ENCODE data around the gene TTC23L. TPM values are rescaled to one million over a fixed set of nuclear protein-coding genes. Genes with fewer than 3 reads are reported as not detected.

Gene TTC23L
- polyA plus RNA-seq, 3 donors = 2.6 to 4.8 (median 4.6) TPM

DNA sequence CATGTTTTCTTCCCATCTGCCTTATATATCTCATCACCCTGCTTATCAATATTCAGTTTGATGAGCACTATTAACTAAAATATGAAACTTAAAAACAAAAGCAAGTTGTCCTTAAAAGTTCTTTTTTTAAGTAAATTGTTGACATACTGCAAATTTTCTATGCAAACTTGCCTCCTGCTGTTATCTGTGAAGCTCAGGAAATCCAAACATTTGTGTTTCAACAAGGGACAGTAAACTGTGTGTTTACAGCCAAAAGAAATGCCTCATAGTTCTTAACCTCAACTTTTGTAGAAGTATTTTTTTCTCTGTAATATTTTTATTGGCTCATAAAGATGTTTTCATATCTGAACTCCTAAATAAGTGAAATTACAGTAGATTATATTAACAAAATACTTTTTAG, 7.7 kb upstream of the TTC23L start:
- no peak for DNase-seq

DNA sequence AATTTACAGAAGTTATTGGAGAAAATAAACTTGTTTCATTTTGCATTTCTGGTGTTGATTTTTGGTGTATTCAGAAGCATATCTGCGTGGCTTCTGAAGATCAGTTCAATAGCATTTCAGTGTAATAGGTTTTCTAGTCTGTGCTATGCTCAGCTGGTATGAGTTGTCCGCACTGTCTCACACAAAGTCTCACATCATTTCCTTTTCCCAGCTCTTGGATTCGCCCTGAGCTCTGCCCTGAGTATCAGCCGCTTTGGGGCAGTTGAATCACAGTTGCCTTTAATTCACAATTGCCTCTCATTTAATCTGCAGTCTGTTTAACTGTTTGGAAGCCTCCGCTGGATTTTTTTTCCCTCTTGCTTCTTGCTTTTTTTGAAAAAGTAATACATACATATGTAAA, 6.4 kb upstream of the TTC23L start:
- DNase-seq = no peak

- DNase-seq = no peak
These were observed 5.9 kb upstream of the TTC23L start for GRCh38 chr5:34833090-34833489.

GRCh38 chr5:34833976-34834793, 4.8 kb upstream of the TTC23L start:
- no peak for DNase-seq

- no peak for DNase-seq
These were observed 4.2 kb upstream of the TTC23L start for GRCh38 chr5:34834794-34835089.

GRCh38 chr5:34835664-34836063, 3.3 kb upstream of the TTC23L start:
- DNase-seq = no peak

DNA sequence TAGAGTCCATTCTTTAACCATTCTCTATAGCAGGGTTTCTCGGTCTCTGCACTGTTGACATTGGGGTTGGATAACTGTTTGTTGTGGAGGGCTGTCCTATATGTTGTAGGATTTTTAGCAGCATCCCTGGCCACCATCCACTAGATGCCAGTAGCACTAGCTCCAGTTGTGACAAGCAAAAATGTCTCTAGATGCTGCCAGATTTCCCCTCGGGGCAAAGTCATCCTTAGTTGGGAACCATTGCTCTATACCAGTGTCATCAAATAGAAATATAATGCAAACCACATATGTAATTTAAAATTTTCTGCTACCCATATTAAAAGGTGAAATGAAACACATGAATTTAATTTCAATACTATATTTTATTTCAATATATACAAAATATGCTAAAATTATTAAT, 2.9 kb downstream of the TTC23L start:
- DNase-seq = no peak

DNA sequence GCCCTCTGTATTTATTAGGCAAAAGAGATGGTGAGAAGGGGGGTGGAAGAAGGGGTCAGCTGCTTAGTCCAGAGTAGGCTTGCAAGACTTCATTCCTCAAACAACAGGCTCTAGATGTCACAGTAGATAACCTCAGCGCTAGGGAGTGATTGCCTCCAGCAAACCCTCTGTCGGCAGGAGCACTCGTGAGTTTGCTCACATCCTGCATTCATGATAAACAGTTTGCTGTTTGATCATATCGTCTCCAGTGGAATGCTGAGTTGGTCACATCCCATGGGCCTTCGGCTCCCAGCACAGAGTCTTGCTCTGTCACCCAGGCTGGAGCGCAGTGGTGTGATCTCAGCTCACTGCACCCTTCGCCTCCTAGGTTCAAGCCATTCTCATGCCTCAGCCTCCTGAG, 3.6 kb downstream of the TTC23L start:
- DNase-seq = no peak

DNA sequence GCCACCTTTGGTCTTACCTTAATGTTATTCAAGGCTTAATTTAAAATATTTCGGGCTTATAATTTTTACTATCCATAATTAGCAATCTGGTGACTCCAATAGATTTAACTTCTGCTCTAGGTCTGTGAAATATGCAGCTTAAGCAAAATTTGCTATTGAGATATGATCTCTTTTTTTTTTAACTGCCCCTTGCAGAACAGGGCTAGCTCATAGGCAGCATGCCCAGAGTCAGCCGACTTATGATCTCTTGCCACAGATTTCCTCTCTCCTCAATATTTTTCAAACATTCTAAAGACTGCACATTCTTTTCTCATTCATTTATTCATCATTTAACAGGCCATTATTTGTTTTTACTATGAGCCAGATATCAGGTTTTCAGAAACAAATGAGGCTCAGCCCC, 4.5 kb downstream of the TTC23L start:
- DNase-seq = no peak

- DNase-seq = no peak
These were observed 5.1 kb downstream of the TTC23L start for GRCh38 chr5:34844106-34844505.

GRCh38 chr5:34844999-34845398, 6.0 kb downstream of the TTC23L start:
- DNase-seq = no peak

DNA sequence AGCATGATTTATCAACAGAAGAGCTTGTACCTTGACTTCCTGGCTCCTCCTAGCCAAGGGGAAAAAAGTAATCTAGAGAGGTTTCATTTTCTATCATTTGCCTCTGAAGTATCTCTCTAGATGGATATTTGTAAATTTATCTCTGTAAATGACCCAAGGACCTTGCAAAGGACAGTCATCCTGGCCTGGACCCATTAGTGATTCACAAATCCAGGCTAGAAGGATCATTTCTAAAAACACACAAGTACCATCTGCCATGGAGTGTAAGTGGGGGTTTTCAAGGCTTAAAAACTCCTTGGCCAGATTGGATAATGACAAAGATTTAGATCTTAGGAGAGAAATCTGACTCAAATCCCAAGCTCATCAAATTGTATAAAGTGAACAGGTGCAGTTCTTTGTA, 8.1 kb downstream of the TTC23L start:
- no peak for DNase-seq

DNA sequence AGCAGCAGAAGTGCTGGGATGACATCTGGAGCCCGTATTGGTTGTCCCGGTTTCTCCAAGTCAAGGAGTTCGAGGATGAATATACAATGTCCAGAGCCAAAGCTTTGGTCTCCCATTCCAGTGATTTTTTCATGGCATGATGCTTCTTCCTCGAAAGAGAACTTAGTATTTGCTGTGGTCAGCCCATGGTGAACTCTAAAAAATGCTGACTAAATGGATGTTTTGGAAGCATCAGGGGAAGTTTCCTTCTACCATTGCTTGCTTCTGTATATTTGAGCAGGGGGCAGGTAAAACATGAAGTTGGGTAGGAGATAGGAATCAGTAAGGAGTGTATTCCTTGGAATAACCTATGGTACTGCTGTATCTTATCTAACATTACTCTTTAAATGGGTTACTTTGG, 8.6 kb downstream of the TTC23L start:
- no peak for DNase-seq

GRCh38 chr5:34848230-34848629, 9.3 kb downstream of the TTC23L start:
- no peak for DNase-seq

DNA sequence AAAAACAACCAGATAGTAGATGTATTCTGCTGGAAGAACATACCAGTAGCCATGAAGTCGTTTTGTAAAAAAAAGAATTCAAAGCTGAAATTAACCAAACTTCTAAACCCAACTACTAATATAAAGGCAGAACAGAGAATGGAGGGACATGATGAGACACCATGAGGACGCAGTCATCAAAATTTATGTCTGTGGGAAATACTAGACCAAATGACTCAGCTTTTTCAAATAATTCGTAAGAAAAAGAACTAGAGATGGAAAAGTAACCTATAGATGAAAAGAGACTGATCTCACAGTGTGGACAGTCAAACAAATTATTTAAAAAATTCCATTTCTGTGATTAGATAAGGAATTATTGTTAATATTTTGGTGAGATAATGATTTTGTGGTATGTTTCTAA, 10.3 kb downstream of the TTC23L start:
- no peak for DNase-seq

GRCh38 chr5:34854459-34855174, 15.7 kb downstream of the TTC23L start:
- DNase-seq = no peak

GRCh38 chr5:34857161-34857560, 18.2 kb downstream of the TTC23L start:
- DNase-seq = no peak

DNA sequence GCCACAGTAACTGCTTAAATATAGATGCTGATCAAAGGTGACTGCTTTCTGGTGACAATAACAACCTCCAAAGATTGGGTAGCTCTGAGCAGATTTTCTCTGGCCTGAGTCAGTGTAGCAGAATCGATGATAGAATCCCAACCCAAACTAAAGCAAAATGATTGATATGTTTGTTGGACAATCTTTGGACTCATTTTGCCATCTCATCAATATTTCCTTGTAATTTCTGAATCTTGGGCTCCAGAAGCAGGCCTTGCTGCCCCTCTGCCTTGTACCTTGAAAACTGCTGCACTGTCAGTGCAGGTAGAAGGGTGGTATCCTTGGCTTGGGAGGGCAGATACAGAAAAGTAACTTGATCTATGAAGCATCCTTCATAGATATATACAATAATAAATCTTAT, 18.9 kb downstream of the TTC23L start:
- no peak for DNase-seq

- DNase-seq = no peak
These were observed 19.8 kb downstream of the TTC23L start for GRCh38 chr5:34858790-34859189.

GRCh38 chr5:34859253-34859652, 20.3 kb downstream of the TTC23L start:
- DNase-seq = no peak

- DNase-seq = no peak
These were observed 25.0 kb downstream of the TTC23L start for GRCh38 chr5:34863946-34864345.

- DNase-seq = no peak
These were observed 26.1 kb downstream of the TTC23L start for GRCh38 chr5:34865091-34865490.

DNA sequence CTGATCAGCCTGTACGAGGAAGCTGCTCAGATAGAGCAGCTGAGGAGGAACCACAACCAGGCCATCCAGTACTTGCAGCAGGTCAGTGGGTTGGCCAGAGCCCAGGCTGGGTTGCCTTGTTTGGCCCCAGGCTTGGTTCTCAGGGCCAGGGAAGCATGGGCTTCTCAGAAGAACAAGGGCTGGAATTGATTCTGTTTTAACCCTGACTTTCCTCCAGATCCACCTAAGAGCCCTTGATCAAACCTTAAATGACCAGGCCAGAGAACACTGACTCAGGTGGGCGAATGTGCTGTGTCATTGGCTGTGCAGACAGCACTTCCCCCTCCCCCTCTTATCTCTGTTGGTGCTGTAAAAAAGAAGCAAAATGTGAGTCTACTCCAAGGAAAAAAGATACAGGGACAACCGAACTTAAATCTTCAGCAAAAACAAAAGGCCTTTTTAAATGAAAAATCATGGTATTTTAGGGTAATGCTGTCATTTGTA, 28.1 kb downstream of the TTC23L start:
- DNase-seq = no peak

GRCh38 chr5:34867660-34868059, 28.7 kb downstream of the TTC23L start:
- no peak for DNase-seq

Measured in renal pelvis (tissue), 4 donors.